NB4 (cell line): ENCODE data around the gene SOX13.

Experiments
- DNase-seq: peaks from one replicate; pipeline ENCODE4 v3.0.0; 2010; ENCODE audit warnings: low read depth
- H3K4me3 ChIP-seq: one replicate; pipeline ENCODE4 v1.5.1; 2011; ENCODE audit warnings: mild to moderate bottlenecking, low read depth, low read length, moderate library complexity
- CTCF ChIP-seq: IDR thresholded peaks from one replicate; pipeline ENCODE4 v1.5.1; 2012; ENCODE audit warnings: low read depth, low read length
- MAX ChIP-seq: IDR thresholded peaks from 2 replicates; pipeline ENCODE4 v1.6.1; 2011; ENCODE audit warnings: low read depth, low read length
- MYC ChIP-seq: IDR thresholded peaks from 2 replicates; pipeline ENCODE4 v1.6.1; 2011; ENCODE audit warnings: low read depth, low read length
- POLR2A ChIP-seq: IDR thresholded peaks from 2 replicates; pipeline ENCODE4 v1.6.1; 2011; ENCODE audit warnings: mild to moderate bottlenecking; ENCODE audit not compliant: insufficient read length; ENCODE audit errors: extremely low read depth

SOX13 gene

GRCh38 chr1:204145033-204145504, 72.2 kb downstream of the SOX13 start:
- no peak for DNase-seq
- TF ChIP-seq CTCF (no peak), MAX (no peak), POLR2A (no peak)
- H3K4me3 ChIP-seq, result no peak overlapping the region

- no peak for TF ChIP-seq CTCF
- no peak for TF ChIP-seq MYC
- TF ChIP-seq POLR2A, result no peak
- no peak for TF ChIP-seq MAX
- no peak for DNase-seq
- H3K4me3 ChIP-seq, result no peak overlapping the region
Observed at GRCh38 chr1:204146309-204146708, 73.4 kb downstream of the SOX13 start.

- no peak for TF ChIP-seq POLR2A
- no peak for TF ChIP-seq MAX
- TF ChIP-seq CTCF, result no peak
- TF ChIP-seq MYC, result no peak
- no peak overlapping the region for H3K4me3 ChIP-seq
- DNase-seq, result no peak
Observed at GRCh38 chr1:204146965-204147364, 74.0 kb downstream of the SOX13 start.

GRCh38 chr1:204147406-204148383, 74.8 kb downstream of the SOX13 start:
- no peak overlapping the region for H3K4me3 ChIP-seq
- no peak for TF ChIP-seq MAX
- no peak for TF ChIP-seq MYC
- TF ChIP-seq POLR2A, result no peak
- TF ChIP-seq CTCF, result no peak
- DNase-seq, result no peak

- DNase-seq, result no peak
- H3K4me3 ChIP-seq, result no peak overlapping the region
- TF ChIP-seq POLR2A (no peak), CTCF (no peak), MYC (no peak), MAX (no peak)
Observed at GRCh38 chr1:204149107-204149506, 76.2 kb downstream of the SOX13 start.
